Caco-2 (cell line): ENCODE data around the gene TJAP1. TPM values are rescaled to one million over a fixed set of nuclear protein-coding genes. Genes with fewer than 3 reads are reported as not detected.

ENCODE experiments used
- BruUV-seq: library from RNA; stranded (reverse); fragments of 400-500 nt; replicated peaks from 2 replicates; lab custom pipeline; 2021; lab: Mats Ljungman, UMichigan
- CTCF ChIA-PET: fragments of 300-600 bp; sonication (Branson Sonifier 250); formaldehyde crosslinking; loops from one replicate; lab custom pipeline; 2022; ENCODE audit warnings: antibody characterized with exemption; lab: Charles Lee
- POLR2A ChIA-PET: fragments of 300-600 bp; sonication (Branson Sonifier 250); formaldehyde crosslinking; loops from one replicate; lab custom pipeline; 2022; ENCODE audit warnings: antibody characterized with exemption; lab: Charles Lee
- DNase-seq, 2 experiments: peaks; one replicate each; pipeline versions ENCODE4 v3.0.0 to v3.0.0-alpha.2; 2020 to 2022
- H3K27me3 ChIP-seq: replicated peaks from 2 replicates; pipeline ENCODE4 v1.6.0; 2011; ENCODE audit warnings: low read length; ENCODE audit not compliant: control insufficient read depth, insufficient read depth
- H3K36me3 ChIP-seq: 2 replicates; pipeline ENCODE4 v1.5.1; 2011; ENCODE audit warnings: low read length; ENCODE audit not compliant: control insufficient read depth, insufficient read depth
- H3K4me1 ChIP-seq: fragments of 250-450 bp; sonication (Bioruptor Pico); 2 replicates; pipeline ENCODE4 v1.5.1; 2020; ENCODE audit warnings: mild to moderate bottlenecking
- H3K4me3 ChIP-seq: 2 replicates; pipeline ENCODE4 v1.5.1; 2011; ENCODE audit warnings: low read depth, mild to moderate bottlenecking, control low read depth, low read length
- H3K9me3 ChIP-seq: fragments of 250-450 bp; sonication (Bioruptor Pico); 2 replicates; pipeline ENCODE4 v1.5.1; 2020; ENCODE audit warnings: mild to moderate bottlenecking, moderate library complexity
- H3K27ac Mint-ChIP-seq: one replicate; pipeline ENCODE4 v1.8.0; 2022; ENCODE audit warnings: mixed read lengths; ENCODE audit not compliant: unreplicated experiment
- H3K27me3 Mint-ChIP-seq: one replicate; pipeline ENCODE4 v1.8.0; 2022; ENCODE audit warnings: mixed read lengths; ENCODE audit not compliant: insufficient read depth, unreplicated experiment
- H3K36me3 Mint-ChIP-seq: one replicate; pipeline ENCODE4 v1.8.0; 2022; ENCODE audit warnings: mild to moderate bottlenecking, mixed read lengths; ENCODE audit not compliant: insufficient read depth, unreplicated experiment
- H3K4me1 Mint-ChIP-seq: one replicate; pipeline ENCODE4 v1.8.0; 2022; ENCODE audit warnings: low read depth, mixed read lengths; ENCODE audit not compliant: unreplicated experiment
- H3K4me3 Mint-ChIP-seq: one replicate; pipeline ENCODE4 v1.8.0; 2022; ENCODE audit warnings: mild to moderate bottlenecking, moderate library complexity, mixed read lengths; ENCODE audit not compliant: unreplicated experiment
- H3K9me3 Mint-ChIP-seq: one replicate; pipeline ENCODE4 v1.8.0; 2022; ENCODE audit warnings: mixed read lengths; ENCODE audit not compliant: unreplicated experiment
- intact Hi-C: fragments of 100-400 bp; cut with micrococcal nuclease; formaldehyde crosslinking; loops from one replicate; pipeline ENCODE4 v1.10.0; 2022; ENCODE audit not compliant: unreplicated experiment
- total RNA-seq: library from RNA; stranded (reverse); gene quantifications from 2 replicates; pipeline ENCODE4 v1.2.3, GENCODE V29; 2022
- TF ChIP-seq, protein P1 (sequence below), 2 experiments: fragments of 200-600 bp in 1 of 2; IDR thresholded peaks; 1 replicate in 1 of 2; 2 replicates in 1 of 2; pipeline versions ENCODE4 v1.5.1 to v1.8.0; 2011 to 2022; ENCODE audit warnings: antibody characterized with exemption in 1 of 2, control low read depth in 1 of 2, inconsistent platforms in 1 of 2, low read depth in 1 of 2, low read length in 1 of 2, mild to moderate bottlenecking in 1 of 2, moderate library complexity in 1 of 2; ENCODE audit not compliant: insufficient read depth in 1 of 2, severe bottlenecking in 1 of 2, unreplicated experiment in 1 of 2

Gene TJAP1
- total RNA-seq, 1 experiment from 2014 or later = 34.0 TPM

DNA sequence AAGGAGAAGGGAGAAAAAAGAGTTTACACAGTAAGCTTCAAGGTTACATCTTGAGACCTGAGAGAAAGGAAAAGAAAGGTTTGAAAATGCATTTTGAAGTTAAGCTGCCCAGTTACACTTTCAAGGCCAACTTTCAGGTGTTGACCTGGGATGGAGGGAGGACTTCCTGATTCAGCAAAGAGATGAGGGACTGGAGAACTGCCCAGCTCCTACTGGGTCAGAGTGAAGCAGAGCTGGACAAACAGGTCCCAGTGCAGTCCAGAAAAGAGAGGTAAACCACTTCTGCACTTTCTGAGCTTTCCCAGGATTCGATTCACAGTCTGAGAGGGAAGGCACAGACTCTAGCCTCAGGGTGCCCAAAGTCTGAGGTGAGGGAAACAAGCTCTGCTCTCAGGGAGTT is 6.0 kb upstream of the TJAP1 start:
- ChIA-PET POLR2A (no interaction called here), CTCF (interaction anchor here (0.7 kb wide), 1 partner anchor 50 kb away, joined by 3 read pairs; no protein-coding TSS in a partner anchor)
- Mint-ChIP-seq H3K4me1 (peaks cover 2% of the 10 kb centered on the region), H3K27me3 (no peaks in the 10 kb centered on the region), H3K4me3 (no peak overlapping the region), H3K9me3 (no peaks in the 10 kb centered on the region), H3K36me3 (no peaks in the 10 kb centered on the region), H3K27ac (no peak overlapping the region)
- DNase-seq = no peak
- intact Hi-C loops = no loop called here
- TF ChIP-seq, protein P1, sequence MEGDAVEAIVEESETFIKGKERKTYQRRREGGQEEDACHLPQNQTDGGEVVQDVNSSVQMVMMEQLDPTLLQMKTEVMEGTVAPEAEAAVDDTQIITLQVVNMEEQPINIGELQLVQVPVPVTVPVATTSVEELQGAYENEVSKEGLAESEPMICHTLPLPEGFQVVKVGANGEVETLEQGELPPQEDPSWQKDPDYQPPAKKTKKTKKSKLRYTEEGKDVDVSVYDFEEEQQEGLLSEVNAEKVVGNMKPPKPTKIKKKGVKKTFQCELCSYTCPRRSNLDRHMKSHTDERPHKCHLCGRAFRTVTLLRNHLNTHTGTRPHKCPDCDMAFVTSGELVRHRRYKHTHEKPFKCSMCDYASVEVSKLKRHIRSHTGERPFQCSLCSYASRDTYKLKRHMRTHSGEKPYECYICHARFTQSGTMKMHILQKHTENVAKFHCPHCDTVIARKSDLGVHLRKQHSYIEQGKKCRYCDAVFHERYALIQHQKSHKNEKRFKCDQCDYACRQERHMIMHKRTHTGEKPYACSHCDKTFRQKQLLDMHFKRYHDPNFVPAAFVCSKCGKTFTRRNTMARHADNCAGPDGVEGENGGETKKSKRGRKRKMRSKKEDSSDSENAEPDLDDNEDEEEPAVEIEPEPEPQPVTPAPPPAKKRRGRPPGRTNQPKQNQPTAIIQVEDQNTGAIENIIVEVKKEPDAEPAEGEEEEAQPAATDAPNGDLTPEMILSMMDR (IDR thresholded peaks at IDR 0.05; ENCODE audit: insufficient read depth in 1 of 2, low read depth in 1 of 2, low read length in 1 of 2, severe bottlenecking in 1 of 2, unreplicated experiment in 1 of 2) = no peak
- Histone ChIP-seq H3K27me3 (no peaks in the 10 kb centered on the region), H3K9me3 (no peaks in the 10 kb centered on the region), H3K4me1 (0 out of 2 replicates have a peak, but pooled peaks cover under 1% of the 10 kb centered on the region), H3K4me3 (no peak overlapping the region), H3K36me3 (no peaks in the 10 kb centered on the region)
- BruUV-seq = no TSS peak

- no peak overlapping the region for H3K4me3 Mint-ChIP-seq
- no peaks in the 10 kb centered on the region for H3K9me3 Mint-ChIP-seq
- no peaks in the 10 kb centered on the region for H3K36me3 ChIP-seq
- no peaks in the 10 kb centered on the region for H3K9me3 ChIP-seq
- peaks cover 12% of the 10 kb centered on the region for H3K4me1 Mint-ChIP-seq
- H3K27me3 Mint-ChIP-seq = no peaks in the 10 kb centered on the region
- peaks cover 3% of the 10 kb centered on the region for H3K36me3 Mint-ChIP-seq
- ChIA-PET POLR2A (no interaction called here), CTCF (no interaction called here)
- no peak for DNase-seq
- H3K27me3 ChIP-seq = no peaks in the 10 kb centered on the region
- H3K4me3 ChIP-seq = no peak overlapping the region
- intact Hi-C loops = no loop called here
- BruUV-seq = no TSS peak
- H3K27ac Mint-ChIP-seq = no peak overlapping the region
- 0 out of 2 replicates have a peak, but pooled peaks cover 3% of the 10 kb centered on the region for H3K4me1 ChIP-seq
- TF ChIP-seq, protein P1 (IDR thresholded peaks at IDR 0.05; ENCODE audit: insufficient read depth in 1 of 2, low read depth in 1 of 2, low read length in 1 of 2, severe bottlenecking in 1 of 2, unreplicated experiment in 1 of 2) = no peak
Observed at GRCh38 chr6:43472515-43472914, 4.9 kb upstream of the TJAP1 start.

DNA sequence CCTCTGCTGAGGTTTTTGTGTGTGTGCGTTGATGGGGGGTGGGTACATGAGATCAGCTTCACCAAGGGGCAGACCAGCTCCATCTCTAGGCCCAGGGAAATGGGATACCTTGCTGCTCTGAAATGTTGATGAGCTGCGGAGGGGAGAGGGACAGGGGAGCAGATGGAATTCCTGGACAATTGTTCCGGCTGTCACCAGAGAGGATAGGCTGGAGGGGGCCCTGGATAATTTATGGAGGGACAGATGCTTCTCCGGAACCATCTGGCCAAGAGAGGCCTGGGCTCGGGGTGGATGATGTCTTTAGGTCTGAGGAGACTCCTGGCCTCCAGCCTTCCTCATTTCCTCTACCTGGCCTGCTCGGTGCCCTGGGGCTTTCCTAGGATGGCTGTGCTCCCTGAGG is 1.9 kb upstream of the TJAP1 start:
- ChIA-PET CTCF (interaction anchor here (1.6 kb wide), 1 partner anchor 19 kb away, joined by 3 read pairs; no protein-coding TSS in a partner anchor), POLR2A (interaction anchor here (0.5 kb wide), 1 partner anchor 18 kb away, joined by 3 read pairs; no protein-coding TSS in a partner anchor)
- no peak overlapping the region for H3K27ac Mint-ChIP-seq
- peaks cover 10% of the 10 kb centered on the region for H3K36me3 Mint-ChIP-seq
- no peak overlapping the region for H3K4me3 Mint-ChIP-seq
- Histone ChIP-seq H3K27me3 (no peaks in the 10 kb centered on the region), H3K4me1 (0 out of 2 replicates have a peak, but pooled peaks cover 8% of the 10 kb centered on the region), H3K4me3 (no peak overlapping the region), H3K36me3 (no peaks in the 10 kb centered on the region), H3K9me3 (no peaks in the 10 kb centered on the region)
- TF ChIP-seq, protein P1 (IDR thresholded peaks at IDR 0.05; ENCODE audit: insufficient read depth in 1 of 2, low read depth in 1 of 2, low read length in 1 of 2, severe bottlenecking in 1 of 2, unreplicated experiment in 1 of 2) = no peak
- peaks cover 25% of the 10 kb centered on the region for H3K4me1 Mint-ChIP-seq
- DNase-seq = no peak
- H3K27me3 Mint-ChIP-seq = no peaks in the 10 kb centered on the region
- BruUV-seq = no TSS peak
- H3K9me3 Mint-ChIP-seq = no peaks in the 10 kb centered on the region
- intact Hi-C loops = no loop called here
